Endothelial cell of umbilical vein (primary cell): ENCODE measurements around the gene CDH23. TPM values are rescaled to one million over a fixed set of nuclear protein-coding genes. Genes with fewer than 3 reads are reported as not detected.

ENCODE experiments used
- BruUV-seq: library from RNA; stranded (reverse); fragments of 400-500 nt; replicated peaks from 2 replicates; lab custom pipeline; 2021; lab: Mats Ljungman, UMichigan
- CTCF ChIA-PET: fragments of 300-600, 350-600 bp; sonication (Branson Sonifier 250); formaldehyde crosslinking; loops from one replicate; lab custom pipeline; 2021; ENCODE audit warnings: antibody characterized with exemption, inconsistent platforms; lab: Charles Lee
- POLR2A ChIA-PET: fragments of 300-600, 350-600 bp; sonication (Branson Sonifier 250); formaldehyde crosslinking; loops from one replicate; lab custom pipeline; 2021; ENCODE audit warnings: antibody characterized with exemption, inconsistent platforms; lab: Charles Lee
- DNase-seq: peaks from one replicate; pipeline ENCODE4 v3.0.0-alpha.2; 2011; ENCODE audit warnings: low read depth, low spot score
- FAIRE-seq: peaks from 2 replicates; lab custom pipeline; 2011; peaks lifted over from hg19 to GRCh38; lab: Jason Lieb, UNC
- H2AFZ ChIP-seq: 2 replicates; pipeline ENCODE4 v1.6.0; 2012; ENCODE audit warnings: low read depth, low read length, control low read depth, inconsistent platforms
- H3K27ac ChIP-seq: 2 replicates; pipeline ENCODE4 v1.5.1; 2011; ENCODE audit warnings: low read depth, mild to moderate bottlenecking, control low read depth, low read length, moderate library complexity; ENCODE audit not compliant: insufficient read depth
- H3K27me3 ChIP-seq, 2 experiments: 2 replicates each; pipeline versions ENCODE4 v1.6.0 to v1.6.1; 2011; ENCODE audit warnings: low read length in 2 of 2, mixed read lengths in 1 of 2; ENCODE audit not compliant: control insufficient read depth in 2 of 2, insufficient read depth in 2 of 2
- H3K36me3 ChIP-seq, 2 experiments: 2 replicates in 1 of 2; 3 replicates in 1 of 2; pipeline ENCODE4 v1.5.1; 2011; ENCODE audit warnings: low read length in 2 of 2, mild to moderate bottlenecking in 1 of 2, moderate library complexity in 1 of 2; ENCODE audit not compliant: control insufficient read depth in 2 of 2, insufficient read depth in 2 of 2; ENCODE audit errors: extremely low read depth in 1 of 2
- H3K4me1 ChIP-seq: 3 replicates; pipeline ENCODE4 v1.5.1; 2011; ENCODE audit warnings: mild to moderate bottlenecking, low read length; ENCODE audit not compliant: control insufficient read depth, insufficient read depth; ENCODE audit errors: extremely low read depth
- H3K4me2 ChIP-seq: 2 replicates; pipeline ENCODE4 v1.6.1; 2011; ENCODE audit warnings: low read length, control low read depth, mixed read lengths; ENCODE audit not compliant: insufficient read depth
- H3K4me3 ChIP-seq, 3 experiments: fragments of 200-600 bp in 1 of 3; sonication (generic), shearing (Covaris generic) in 1 of 3; replicated peaks in 1 of 3; 2 replicates each; pipeline ENCODE4 v1.5.1; 2011 to 2016; ENCODE audit warnings: control low read depth in 3 of 3, low read length in 3 of 3, mild to moderate bottlenecking in 2 of 3, inconsistent platforms in 1 of 3, low read depth in 1 of 3, moderate library complexity in 1 of 3; ENCODE audit not compliant: insufficient read depth in 1 of 3
- H3K79me2 ChIP-seq: 2 replicates; pipeline ENCODE4 v1.6.0; 2012; ENCODE audit warnings: low read length, inconsistent platforms; ENCODE audit not compliant: control insufficient read depth, insufficient read depth
- H3K9ac ChIP-seq: replicated peaks from 2 replicates; pipeline ENCODE3; 2011; ENCODE audit warnings: low read length, control low read depth; ENCODE audit not compliant: insufficient read depth; ENCODE audit errors: extremely low read depth
- H3K9me1 ChIP-seq: replicated peaks from 3 replicates; pipeline ENCODE4 v1.6.0; 2011; ENCODE audit warnings: mild to moderate bottlenecking, low read length; ENCODE audit not compliant: control insufficient read depth, insufficient read depth; ENCODE audit errors: extremely low read depth
- H3K9me3 ChIP-seq: replicated peaks from 2 replicates; pipeline ENCODE4 v1.5.1; 2012; ENCODE audit warnings: low read length, inconsistent platforms; ENCODE audit not compliant: control insufficient read depth, insufficient read depth
- H4K20me1 ChIP-seq: replicated peaks from 2 replicates; pipeline ENCODE3; 2011; ENCODE audit warnings: mild to moderate bottlenecking, low read length; ENCODE audit not compliant: control insufficient read depth, insufficient read depth; ENCODE audit errors: extremely low read depth
- CTCF ChIP-seq, 2 donors: IDR thresholded peaks; 1 replicate in 1 of 2; 2 replicates in 1 of 2; pipeline ENCODE4 v1.5.1; 2011; ENCODE audit warnings: low read length in 2 of 2, mild to moderate bottlenecking in 2 of 2, moderate library complexity in 2 of 2, control low read depth in 1 of 2, inconsistent platforms in 1 of 2, low read depth in 1 of 2; ENCODE audit not compliant: insufficient read depth in 1 of 2; ENCODE audit errors: extremely low read depth in 1 of 2
- EZH2 ChIP-seq: IDR thresholded peaks from 2 replicates; pipeline ENCODE4 v1.6.1; 2012; ENCODE audit warnings: borderline replicate concordance, low read depth, mild to moderate bottlenecking, moderate library complexity, low read length, inconsistent platforms; ENCODE audit not compliant: severe bottlenecking
- FOS ChIP-seq: IDR thresholded peaks from 2 replicates; pipeline ENCODE4 v1.6.1; 2011; ENCODE audit warnings: mild to moderate bottlenecking, low read length, moderate library complexity, borderline replicate concordance; ENCODE audit not compliant: insufficient read depth
- GATA2 ChIP-seq: IDR thresholded peaks from 2 replicates; pipeline ENCODE4 v1.7.0; 2011; ENCODE audit warnings: low read depth, mild to moderate bottlenecking, moderate library complexity, mixed read lengths, low read length; ENCODE audit not compliant: insufficient read length, insufficient read depth
- JUN ChIP-seq: IDR thresholded peaks from 2 replicates; pipeline ENCODE4 v1.6.1; 2011; ENCODE audit warnings: borderline replicate concordance, low read depth; ENCODE audit not compliant: insufficient read length, insufficient read depth
- MAX ChIP-seq: IDR thresholded peaks from 2 replicates; pipeline ENCODE4 v1.6.1; 2011; ENCODE audit not compliant: insufficient read depth, insufficient read length
- MYC ChIP-seq: IDR thresholded peaks from one replicate; pipeline ENCODE4 v1.6.1; 2011; ENCODE audit warnings: mild to moderate bottlenecking, low read depth, low read length
- POLR2A ChIP-seq: IDR thresholded peaks from 2 replicates; pipeline ENCODE4 v1.6.1; 2012; ENCODE audit warnings: low read depth, mild to moderate bottlenecking, control low read depth, low read length
- POLR2AphosphoS5 ChIP-seq: IDR thresholded peaks from 2 replicates; pipeline ENCODE4 v1.6.1; 2012; ENCODE audit warnings: low read depth, mild to moderate bottlenecking, control low read depth, low read length, moderate library complexity; ENCODE audit not compliant: insufficient read depth
- dilution Hi-C: fragments of 300-500 bp; cut with MboI; formaldehyde crosslinking; loops from one replicate; pipeline ENCODE4 v1.15.0; 2019; ENCODE audit warnings: low sequenced_read_pairs; ENCODE audit not compliant: extremely low pct_ligation_motif_present
- intact Hi-C: fragments of 100-400 bp; cut with micrococcal nuclease; formaldehyde crosslinking; loops from one replicate; pipeline ENCODE4 v1.10.0; 2022
- polyA plus RNA-seq, 4 experiments: library from polyadenylated mRNA; depleted of rRNA in 3 of 4; stranded (reverse) in 3 of 4; unstranded in 1 of 4; fragments of >200 nt; gene quantifications; 2 replicates each; pipeline versions ENCODE4 v1.2.1 to v1.2.3, GENCODE V29; 2011 to 2012; ENCODE audit warnings: missing spikeins in 1 of 4
- total RNA-seq: library from RNA; stranded (reverse); gene quantifications from 2 replicates; pipeline ENCODE4 v1.2.3, GENCODE V29; 2021

Gene CDH23
- total and polyA plus RNA-seq, 2 donors (not counting 3 experiments of a cell fraction or from before 2014, with no cell fraction given) = not detected

- no peaks in the 10 kb centered on the region for H4K20me1 ChIP-seq
- no peaks in the 10 kb centered on the region for H3K9me1 ChIP-seq
- POLR2A ChIA-PET = no interaction called here
- no peaks in the 10 kb centered on the region for H3K9me3 ChIP-seq
- no peaks in the 10 kb centered on the region for H3K79me2 ChIP-seq
- no peaks in the 10 kb centered on the region for H3K36me3 ChIP-seq
- TF ChIP-seq POLR2A (no peak), CTCF (IDR thresholded peaks at IDR 0.05; ENCODE audit: extremely low read depth in 1 of 2, insufficient read depth in 1 of 2, low read depth in 1 of 2, low read length in 2 of 2) (no peak), EZH2 (no peak), MAX (no peak), JUN (no peak), POLR2AphosphoS5 (no peak), GATA2 (no peak), FOS (no peak), MYC (no peak)
- dilution Hi-C loops = no loop called here
- DNase-seq = no peak
- no peak overlapping the region for H3K9ac ChIP-seq
- no peak for FAIRE-seq
- H2AFZ ChIP-seq = no peak overlapping the region
- intact Hi-C loops = no loop called here
- H3K4me2 ChIP-seq = no peak overlapping the region
- no peak overlapping the region for H3K27ac ChIP-seq
- no TSS peak for BruUV-seq
- no peaks in the 10 kb centered on the region for H3K27me3 ChIP-seq
- no peaks in the 10 kb centered on the region for H3K4me1 ChIP-seq
- H3K4me3 ChIP-seq = no peak overlapping the region
- CTCF ChIA-PET = interaction anchor here (3.3 kb wide), 1 partner anchor 52 kb away, joined by 8 read pairs; no protein-coding TSS in a partner anchor
Measured at GRCh38 chr10:71645185-71645584, 248.5 kb downstream of the CDH23 start.
